ENCODE results near the gene ARFGEF3.

DNA sequence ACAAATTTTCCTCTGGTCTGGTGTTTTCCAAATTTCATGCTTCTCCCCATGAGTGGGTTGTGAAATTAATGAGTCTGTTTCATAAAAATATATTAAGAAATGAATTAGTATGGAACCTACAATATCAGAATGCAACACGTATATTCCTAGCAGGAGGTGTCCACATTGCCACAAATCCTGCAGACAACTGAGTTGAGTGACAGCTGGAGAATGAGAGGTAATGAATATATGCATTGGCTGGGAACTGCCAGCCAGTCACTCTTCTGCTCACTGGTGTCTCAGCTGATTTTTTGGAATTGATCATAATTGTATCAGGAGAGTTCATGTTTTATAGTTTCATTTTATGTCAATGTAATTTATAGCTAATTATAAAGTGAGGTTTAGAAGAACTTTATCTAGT lies 6.3 kb upstream of the ARFGEF3 start:
- no peak for TF ChIP-seq POLR2AphosphoS5 (IDR thresholded peaks at IDR 0.05)
- TF ChIP-seq, protein P1, sequence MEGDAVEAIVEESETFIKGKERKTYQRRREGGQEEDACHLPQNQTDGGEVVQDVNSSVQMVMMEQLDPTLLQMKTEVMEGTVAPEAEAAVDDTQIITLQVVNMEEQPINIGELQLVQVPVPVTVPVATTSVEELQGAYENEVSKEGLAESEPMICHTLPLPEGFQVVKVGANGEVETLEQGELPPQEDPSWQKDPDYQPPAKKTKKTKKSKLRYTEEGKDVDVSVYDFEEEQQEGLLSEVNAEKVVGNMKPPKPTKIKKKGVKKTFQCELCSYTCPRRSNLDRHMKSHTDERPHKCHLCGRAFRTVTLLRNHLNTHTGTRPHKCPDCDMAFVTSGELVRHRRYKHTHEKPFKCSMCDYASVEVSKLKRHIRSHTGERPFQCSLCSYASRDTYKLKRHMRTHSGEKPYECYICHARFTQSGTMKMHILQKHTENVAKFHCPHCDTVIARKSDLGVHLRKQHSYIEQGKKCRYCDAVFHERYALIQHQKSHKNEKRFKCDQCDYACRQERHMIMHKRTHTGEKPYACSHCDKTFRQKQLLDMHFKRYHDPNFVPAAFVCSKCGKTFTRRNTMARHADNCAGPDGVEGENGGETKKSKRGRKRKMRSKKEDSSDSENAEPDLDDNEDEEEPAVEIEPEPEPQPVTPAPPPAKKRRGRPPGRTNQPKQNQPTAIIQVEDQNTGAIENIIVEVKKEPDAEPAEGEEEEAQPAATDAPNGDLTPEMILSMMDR (IDR thresholded peaks at IDR 0.05), result no peak
